DOHH2 (cell line): ENCODE data around the gene RAMP1.

Source experiments
- H3F3A ChIP-seq: fragments of 200-600 bp; sonication (generic), shearing (Covaris generic); 2 replicates; pipeline ENCODE4 v1.6.0; 2016; ENCODE audit warnings: antibody characterized with exemption, mild to moderate bottlenecking; ENCODE audit not compliant: control insufficient read depth, insufficient read depth
- H3K27ac ChIP-seq: fragments of 200-600 bp; sonication (generic); 2 replicates; pipeline ENCODE4 v1.5.1; 2014; ENCODE audit warnings: low read depth, mild to moderate bottlenecking, low read length, moderate library complexity
- H3K27me3 ChIP-seq: fragments of 200-600 bp; sonication (generic); 2 replicates; pipeline ENCODE4 v1.6.1; 2014; ENCODE audit warnings: mild to moderate bottlenecking, low read length, mixed read lengths; ENCODE audit not compliant: control insufficient read depth
- H3K36me3 ChIP-seq: fragments of 200-600 bp; sonication (generic); 2 replicates; pipeline ENCODE4 v1.6.1; 2014; ENCODE audit warnings: mild to moderate bottlenecking, low read length, moderate library complexity, mixed read lengths; ENCODE audit not compliant: control insufficient read depth
- H3K4me1 ChIP-seq: fragments of 200-600 bp; sonication (generic); 2 replicates; pipeline ENCODE4 v1.6.1; 2014; ENCODE audit warnings: mild to moderate bottlenecking, low read length, mixed read lengths; ENCODE audit not compliant: control insufficient read depth
- H3K4me2 ChIP-seq: fragments of 200-600 bp; sonication (generic); 2 replicates; pipeline ENCODE4 v1.6.0; 2014; ENCODE audit warnings: mild to moderate bottlenecking, low read length, moderate library complexity
- H3K4me3 ChIP-seq: fragments of 200-600 bp; sonication (generic); 2 replicates; pipeline ENCODE4 v1.5.1; 2014; ENCODE audit warnings: mild to moderate bottlenecking, low read length, mixed read lengths
- H3K79me2 ChIP-seq: fragments of 200-600 bp; sonication (generic); 2 replicates; pipeline ENCODE4 v1.6.1; 2014; ENCODE audit warnings: mild to moderate bottlenecking, low read length, mixed read lengths; ENCODE audit not compliant: control insufficient read depth
- H3K9me2 ChIP-seq: fragments of 200-600 bp; sonication (generic); replicated peaks from 2 replicates; pipeline ENCODE4 v1.6.1; 2014; ENCODE audit warnings: mild to moderate bottlenecking, low read length, mixed read lengths; ENCODE audit not compliant: control insufficient read depth
- H3K9me3 ChIP-seq: fragments of 200-600 bp; sonication (generic); 2 replicates; pipeline ENCODE4 v1.6.1; 2014; ENCODE audit warnings: antibody characterized with exemption, low read length, mixed read lengths; ENCODE audit not compliant: control insufficient read depth, insufficient read depth
- H4K20me1 ChIP-seq: fragments of 200-600 bp; sonication (generic); 2 replicates; pipeline ENCODE4 v1.6.0; 2014; ENCODE audit warnings: low read depth, mild to moderate bottlenecking, antibody characterized with exemption, low read length, moderate library complexity; ENCODE audit not compliant: control insufficient read depth, insufficient read depth
- CTCF ChIP-seq: fragments of 200-600 bp; sonication (generic); IDR thresholded peaks from one replicate; pipeline ENCODE4 v1.5.1; 2014; ENCODE audit warnings: antibody characterized with exemption, mild to moderate bottlenecking, low read depth, low read length; ENCODE audit not compliant: poor library complexity, severe bottlenecking
- EZH2phosphoT487 ChIP-seq: fragments of 200-600 bp; sonication (generic); IDR thresholded peaks from 2 replicates; pipeline ENCODE4 v1.6.1; 2017; ENCODE audit warnings: borderline replicate concordance, mild to moderate bottlenecking, antibody characterized with exemption, low read length, moderate library complexity, mixed read lengths

The RAMP1 gene

GRCh38 chr2:237872178-237872887, 12.9 kb downstream of the RAMP1 start:
- H3K36me3 ChIP-seq, result no peaks in the 10 kb centered on the region
- no peaks in the 10 kb centered on the region for H3K9me2 ChIP-seq
- no peaks in the 10 kb centered on the region for H3F3A ChIP-seq
- TF ChIP-seq EZH2phosphoT487 (no peak), CTCF (no peak)
- H3K27ac ChIP-seq, result no peak overlapping the region
- peaks cover 4% of the 10 kb centered on the region; the same call in 1 of the 2 replicates for H3K27me3 ChIP-seq
- no peak overlapping the region for H3K4me2 ChIP-seq
- no peaks in the 10 kb centered on the region for H4K20me1 ChIP-seq
- no peak overlapping the region for H3K4me3 ChIP-seq
- no peaks in the 10 kb centered on the region for H3K9me3 ChIP-seq
- no peaks in the 10 kb centered on the region for H3K79me2 ChIP-seq
- H3K4me1 ChIP-seq, result peaks cover 22% of the 10 kb centered on the region

- H3K79me2 ChIP-seq, result no peaks in the 10 kb centered on the region
- no peaks in the 10 kb centered on the region for H3K9me2 ChIP-seq
- no peaks in the 10 kb centered on the region for H4K20me1 ChIP-seq
- H3K27me3 ChIP-seq, result no peaks in the 10 kb centered on the region; the same call in 1 of the 2 replicates
- H3K4me1 ChIP-seq, result peaks cover 22% of the 10 kb centered on the region
- TF ChIP-seq EZH2phosphoT487, result no peak
- TF ChIP-seq CTCF, result no peak
- 0 out of 2 replicates have a peak overlapping the region, but pooled peaks have one; percentile 16 for H3K4me2 ChIP-seq
- no peaks in the 10 kb centered on the region for H3F3A ChIP-seq
- H3K36me3 ChIP-seq, result no peaks in the 10 kb centered on the region
- no peak overlapping the region for H3K4me3 ChIP-seq
- no peaks in the 10 kb centered on the region for H3K9me3 ChIP-seq
- H3K27ac ChIP-seq, result no peak overlapping the region
Measured at GRCh38 chr2:237873421-237873831, 14.0 kb downstream of the RAMP1 start.

GRCh38 chr2:237873897-237874551, 14.6 kb downstream of the RAMP1 start:
- no peaks in the 10 kb centered on the region for H3F3A ChIP-seq
- H3K27ac ChIP-seq, result no peak overlapping the region

More at GRCh38 chr2:237873897-237874551, 14.6 kb downstream of the RAMP1 start:
- no peaks in the 10 kb centered on the region for H3K79me2 ChIP-seq
- H3K9me3 ChIP-seq, result no peaks in the 10 kb centered on the region
- peaks cover 22% of the 10 kb centered on the region for H3K4me1 ChIP-seq
- no peaks in the 10 kb centered on the region for H4K20me1 ChIP-seq
- no peak overlapping the region for H3K4me3 ChIP-seq
- H3K9me2 ChIP-seq, result no peaks in the 10 kb centered on the region
- H3K4me2 ChIP-seq, result no peak overlapping the region
- H3K36me3 ChIP-seq, result no peaks in the 10 kb centered on the region
- no peaks in the 10 kb centered on the region; the same call in 1 of the 2 replicates for H3K27me3 ChIP-seq
- no peak for TF ChIP-seq EZH2phosphoT487
- TF ChIP-seq CTCF, result no peak
